ENCODE results near the gene FBF1. TPM values are rescaled to one million over a fixed set of nuclear protein-coding genes. Genes with fewer than 3 reads are reported as not detected.

Gene FBF1
- total and polyA plus RNA-seq, 2 donors (not counting 3 experiments of a cell fraction or from before 2014, with no cell fraction given): 4.9 to 9.4 TPM

DNA sequence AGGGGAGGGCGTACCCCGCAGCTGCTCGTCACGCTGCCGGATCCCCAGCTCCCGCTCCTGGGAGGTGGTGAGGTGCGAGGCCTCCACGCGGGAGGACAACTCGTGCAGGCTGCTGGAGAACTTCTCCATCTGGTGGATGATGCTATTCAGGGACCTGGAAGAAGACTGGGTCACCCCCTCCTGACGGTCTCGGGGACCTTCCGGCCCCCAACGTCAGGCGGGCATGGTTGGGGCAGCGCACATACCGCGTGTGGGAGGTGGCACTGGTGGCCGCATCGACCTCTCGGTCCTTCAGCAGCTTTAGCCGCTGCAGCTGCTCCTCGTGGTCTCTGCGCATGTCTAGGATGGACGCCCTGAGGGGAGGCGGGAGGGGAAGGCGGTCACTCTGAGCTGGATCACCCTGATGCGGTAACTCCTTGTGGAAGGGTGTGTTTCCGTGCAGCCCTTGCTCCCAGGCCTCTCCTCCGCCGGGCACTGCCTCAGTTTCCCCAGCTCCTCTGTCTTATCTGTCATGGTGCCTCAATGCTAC is 22.9 kb downstream of the FBF1 start:
- Histone ChIP-seq H3K4me1 (ENCODE audit: control insufficient read depth, extremely low read depth, insufficient read depth, low read length) (no peaks in the 10 kb centered on the region), H3K4me3 (replicated peaks in 1 of 3; ENCODE audit: insufficient read depth in 1 of 3, low read depth in 1 of 3, low read length in 3 of 3) (no peak overlapping the region), H3K79me2 (ENCODE audit: control insufficient read depth, insufficient read depth, low read length) (no peaks in the 10 kb centered on the region), H3K4me2 (ENCODE audit: insufficient read depth, low read length) (no peak overlapping the region), H3K27me3 (ENCODE audit: control insufficient read depth in 2 of 2, insufficient read depth in 2 of 2, low read length in 2 of 2) (no peaks in the 10 kb centered on the region), H2AFZ (ENCODE audit: low read depth, low read length) (no peak overlapping the region), H3K9me3 (replicated peaks; ENCODE audit: control insufficient read depth, insufficient read depth, low read length) (no peaks in the 10 kb centered on the region), H3K27ac (ENCODE audit: insufficient read depth, low read depth, low read length) (no peak overlapping the region), H3K9ac (replicated peaks; ENCODE audit: extremely low read depth, insufficient read depth, low read length) (no peak overlapping the region), H3K36me3 (ENCODE audit: control insufficient read depth in 2 of 2, extremely low read depth in 1 of 2, insufficient read depth in 2 of 2, low read length in 2 of 2) (no peaks in the 10 kb centered on the region), H3K9me1 (replicated peaks; ENCODE audit: control insufficient read depth, extremely low read depth, insufficient read depth, low read length) (no peaks in the 10 kb centered on the region), H4K20me1 (replicated peaks; ENCODE audit: control insufficient read depth, extremely low read depth, insufficient read depth, low read length) (no peaks in the 10 kb centered on the region)
- TF ChIP-seq EZH2 (IDR thresholded peaks at IDR 0.05; ENCODE audit: borderline replicate concordance, low read depth, low read length, severe bottlenecking) (no peak), FOS (IDR thresholded peaks at IDR 0.05; ENCODE audit: borderline replicate concordance, insufficient read depth, low read length) (no peak), GATA2 (IDR thresholded peaks at IDR 0.05; ENCODE audit: insufficient read depth, insufficient read length, low read depth, low read length) (no peak), POLR2AphosphoS5 (IDR thresholded peaks at IDR 0.05; ENCODE audit: insufficient read depth, low read depth, low read length) (no peak), JUN (IDR thresholded peaks at IDR 0.05; ENCODE audit: borderline replicate concordance, insufficient read depth, insufficient read length, low read depth) (no peak), MYC (IDR thresholded peaks at IDR 0.05; ENCODE audit: low read depth, low read length) (no peak)
- TF ChIP-seq, protein P1, sequence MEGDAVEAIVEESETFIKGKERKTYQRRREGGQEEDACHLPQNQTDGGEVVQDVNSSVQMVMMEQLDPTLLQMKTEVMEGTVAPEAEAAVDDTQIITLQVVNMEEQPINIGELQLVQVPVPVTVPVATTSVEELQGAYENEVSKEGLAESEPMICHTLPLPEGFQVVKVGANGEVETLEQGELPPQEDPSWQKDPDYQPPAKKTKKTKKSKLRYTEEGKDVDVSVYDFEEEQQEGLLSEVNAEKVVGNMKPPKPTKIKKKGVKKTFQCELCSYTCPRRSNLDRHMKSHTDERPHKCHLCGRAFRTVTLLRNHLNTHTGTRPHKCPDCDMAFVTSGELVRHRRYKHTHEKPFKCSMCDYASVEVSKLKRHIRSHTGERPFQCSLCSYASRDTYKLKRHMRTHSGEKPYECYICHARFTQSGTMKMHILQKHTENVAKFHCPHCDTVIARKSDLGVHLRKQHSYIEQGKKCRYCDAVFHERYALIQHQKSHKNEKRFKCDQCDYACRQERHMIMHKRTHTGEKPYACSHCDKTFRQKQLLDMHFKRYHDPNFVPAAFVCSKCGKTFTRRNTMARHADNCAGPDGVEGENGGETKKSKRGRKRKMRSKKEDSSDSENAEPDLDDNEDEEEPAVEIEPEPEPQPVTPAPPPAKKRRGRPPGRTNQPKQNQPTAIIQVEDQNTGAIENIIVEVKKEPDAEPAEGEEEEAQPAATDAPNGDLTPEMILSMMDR (IDR thresholded peaks at IDR 0.05; ENCODE audit: extremely low read depth in 1 of 2, insufficient read depth in 1 of 2, low read depth in 1 of 2, low read length in 2 of 2): no peak
- TF ChIP-seq, protein P2, sequence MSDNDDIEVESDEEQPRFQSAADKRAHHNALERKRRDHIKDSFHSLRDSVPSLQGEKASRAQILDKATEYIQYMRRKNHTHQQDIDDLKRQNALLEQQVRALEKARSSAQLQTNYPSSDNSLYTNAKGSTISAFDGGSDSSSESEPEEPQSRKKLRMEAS (IDR thresholded peaks at IDR 0.05; ENCODE audit: insufficient read depth, insufficient read length): no peak
- DNase-seq (ENCODE audit: low read depth, low spot score): no peak
- BruUV-seq (replicated peaks): no TSS peak
- intact Hi-C loops (cut with micrococcal nuclease) (no loop called here), dilution Hi-C loops (cut with MboI; ENCODE audit: extremely low pct_ligation_motif_present, low sequenced_read_pairs) (no loop called here)
- CTCF ChIA-PET: interaction anchor here (4.7 kb wide), 1 partner anchor 10 kb away, joined by 23 read pairs; no protein-coding TSS in a partner anchor
- POLR2A ChIA-PET: no interaction called here
- FAIRE-seq: no peak

Measured in endothelial cell of umbilical vein (primary cell).